Lower lobe of right lung (tissue), 2 donors: Measurements from ENCODE around the gene KIF5C. TPM values are rescaled to one million over a fixed set of nuclear protein-coding genes. Genes with fewer than 3 reads are reported as not detected.
A peak's percentile ranks its signal among the peaks of the same experiment; 100 is the strongest.

Experiments used
- ATAC-seq, 2 donors: fragments of 200-7000 bp; cut with Tn5 transposase; one replicate each; pipeline ENCODE4 v1.9.1; 2020 to 2022; ENCODE audit warnings: mild to moderate bottlenecking in 2 of 2, moderate library complexity in 2 of 2
- DNase-seq: peaks from one replicate; pipeline ENCODE4 v3.0.0-alpha.2; 2020
- H3K27ac ChIP-seq: fragments of 200-600 bp; one replicate; pipeline ENCODE4 v1.8.0; 2022
- H3K27me3 ChIP-seq: fragments of 200-600 bp; one replicate; pipeline ENCODE4 v1.8.0; 2022; ENCODE audit warnings: low read depth
- H3K36me3 ChIP-seq: fragments of 200-600 bp; one replicate; pipeline ENCODE4 v1.8.0; 2022; ENCODE audit warnings: mild to moderate bottlenecking
- H3K4me1 ChIP-seq: fragments of 200-600 bp; one replicate; pipeline ENCODE4 v1.8.0; 2022
- H3K4me3 ChIP-seq: fragments of 200-600 bp; one replicate; pipeline ENCODE4 v1.8.0; 2022; ENCODE audit warnings: mild to moderate bottlenecking
- H3K9me3 ChIP-seq: fragments of 200-600 bp; one replicate; pipeline ENCODE4 v1.8.0; 2022
- CTCF ChIP-seq: fragments of 200-600 bp; IDR thresholded peaks from one replicate; pipeline ENCODE4 v1.8.0; 2022; ENCODE audit warnings: antibody characterized with exemption, mild to moderate bottlenecking
- intact Hi-C: fragments of 100-400 bp; cut with DNase I; formaldehyde crosslinking; loops from one replicate; pipeline ENCODE4 v1.11.0; 2022
- total RNA-seq: library from RNA; stranded (reverse); fragmentation: NEBNext Ultra II Directional; extraction: Animal tissue kit (Norgen Biotek cat#: 25700); gene quantifications from one replicate; pipeline ENCODE4 v1.2.1, GENCODE V29; 2021
- donor health status: DM: no; HTN: yes; CAD: no; lungs with severe emphysema.

The KIF5C gene
- total RNA-seq, 1 donor from 2014 or later: 0.47 TPM

GRCh38 chr2:149034406-149034805 is 159.4 kb downstream of the KIF5C start:
- no peak for ATAC-seq
- intact Hi-C loops: no loop called here

GRCh38 chr2:149036507-149037293 is 161.7 kb downstream of the KIF5C start:
- Histone ChIP-seq H3K27ac (no peak overlapping the region), H3K36me3 (no peaks in the 10 kb centered on the region), H3K27me3 (peaks cover 35% of the 10 kb centered on the region), H3K9me3 (no peaks in the 10 kb centered on the region), H3K4me1 (no peaks in the 10 kb centered on the region), H3K4me3 (no peak overlapping the region)
- no peak for TF ChIP-seq CTCF
- intact Hi-C loops: no loop called here
- no peak for ATAC-seq
- DNase-seq: no peak

More at GRCh38 chr2:149034406-149034805, 159.4 kb downstream of the KIF5C start:
- no peak for DNase-seq
- Histone ChIP-seq H3K36me3 (no peaks in the 10 kb centered on the region), H3K4me1 (no peaks in the 10 kb centered on the region), H3K27ac (no peak overlapping the region), H3K4me3 (no peak overlapping the region), H3K27me3 (peaks cover 34% of the 10 kb centered on the region), H3K9me3 (no peaks in the 10 kb centered on the region)
- no peak for TF ChIP-seq CTCF

- DNase-seq (no peak), ATAC-seq (peak; percentile 52 to 75)
- intact Hi-C loops: no loop called here
- H3K36me3 ChIP-seq: no peaks in the 10 kb centered on the region
- H3K4me3 ChIP-seq: no peak overlapping the region
- TF ChIP-seq CTCF: no peak
- no peak overlapping the region for H3K27ac ChIP-seq
- H3K9me3 ChIP-seq: no peaks in the 10 kb centered on the region
- peaks cover 35% of the 10 kb centered on the region for H3K27me3 ChIP-seq
- no peaks in the 10 kb centered on the region for H3K4me1 ChIP-seq
These were observed 162.8 kb downstream of the KIF5C start for GRCh38 chr2:149037851-149038250.

- Histone ChIP-seq H3K4me1 (no peaks in the 10 kb centered on the region), H3K4me3 (peak within 1 kb of the TSS; percentile 42), H3K36me3 (no peaks in the 10 kb centered on the region), H3K9me3 (no peaks in the 10 kb centered on the region), H3K27ac (no peak within 1 kb of the TSS), H3K27me3 (peaks cover 35% of the 10 kb centered on the region)
- intact Hi-C loops: no loop called here
- TF ChIP-seq CTCF: no peak
- peak; percentile 69 for DNase-seq
- peak; percentile 83 to 87 for ATAC-seq
These were observed 163.6 kb downstream of the KIF5C start, which contains the start of gene LYPD6B for GRCh38 chr2:149038442-149039212. LYPD6B (plus strand) TSS chr2:149038699; CDS start chr2:149130949, 92,250 bp downstream.

GRCh38 chr2:149039213-149039724 is 164.2 kb downstream of the KIF5C start:
- H3K27me3 ChIP-seq: peaks cover 35% of the 10 kb centered on the region
- DNase-seq (no peak), ATAC-seq (no peak)
- intact Hi-C loops: no loop called here
- H3K4me3 ChIP-seq: peak overlapping the region; percentile 42
- no peaks in the 10 kb centered on the region for H3K9me3 ChIP-seq
- no peaks in the 10 kb centered on the region for H3K4me1 ChIP-seq
- no peak overlapping the region for H3K27ac ChIP-seq
- no peak for TF ChIP-seq CTCF
- no peaks in the 10 kb centered on the region for H3K36me3 ChIP-seq
